Left ventricle myocardium inferior (tissue), 1 donor: ENCODE data around the gene PPFIA2. TPM values are rescaled to one million over a fixed set of nuclear protein-coding genes. Genes with fewer than 3 reads are reported as not detected.

Experiments
- DNase-seq: peaks from one replicate; pipeline ENCODE4 v3.0.0-alpha.2; 2020
- H3K27ac ChIP-seq: fragments of 200-600 bp; replicated peaks from 2 replicates; pipeline ENCODE4 v1.8.0; 2021
- H3K27me3 ChIP-seq: fragments of 200-600 bp; 2 replicates; pipeline ENCODE4 v1.8.0; 2021; ENCODE audit warnings: low read depth
- H3K36me3 ChIP-seq: fragments of 200-600 bp; 2 replicates; pipeline ENCODE4 v1.8.0; 2021
- H3K4me1 ChIP-seq: fragments of 200-600 bp; 2 replicates; pipeline ENCODE4 v1.8.0; 2021
- H3K4me3 ChIP-seq: fragments of 200-600 bp; 2 replicates; pipeline ENCODE4 v1.8.0; 2021; ENCODE audit warnings: mild to moderate bottlenecking, moderate library complexity
- H3K9me3 ChIP-seq: fragments of 200-600 bp; replicated peaks from 2 replicates; pipeline ENCODE4 v1.8.0; 2021
- CTCF ChIP-seq: fragments of 200-600 bp; IDR thresholded peaks from 2 replicates; pipeline ENCODE4 v1.8.0; 2021; ENCODE audit warnings: antibody characterized with exemption, mild to moderate bottlenecking, borderline replicate concordance
- intact Hi-C: fragments of 100-400 bp; cut with micrococcal nuclease; formaldehyde crosslinking; loops from one replicate; pipeline ENCODE4 v1.11.0; 2022
- total RNA-seq: library from RNA; stranded (reverse); fragmentation: NEBNext Ultra II Directional; extraction: Animal tissue kit (Norgen Biotek cat#: 25700); gene quantifications from one replicate; pipeline ENCODE4 v1.2.1, GENCODE V29; 2021
- donor health status: DM: no; HTN: yes; CAD: no; lungs with severe emphysema.

PPFIA2 gene
- total RNA-seq, 1 donor from 2014 or later: 0.82 TPM

DNA sequence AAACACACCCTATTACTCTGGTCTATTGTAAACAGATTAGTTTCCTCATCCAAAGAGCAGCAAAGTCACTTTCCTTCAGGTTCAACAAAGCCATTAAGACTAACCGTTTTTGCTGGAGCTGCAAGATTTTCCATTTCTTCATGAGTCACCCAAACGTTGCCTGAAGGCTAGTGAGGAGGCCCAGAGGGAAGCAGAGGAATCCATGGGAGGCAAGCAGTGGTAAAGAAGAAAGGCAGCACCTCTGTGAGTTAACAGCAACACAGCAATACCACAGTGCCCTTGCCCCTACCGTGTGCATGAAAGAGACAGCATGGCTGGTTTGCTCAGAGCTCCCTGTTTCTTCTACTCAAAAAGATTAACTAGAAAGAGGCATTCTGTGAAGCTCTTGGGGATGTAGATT lies 475.0 kb downstream of the PPFIA2 start:
- DNase-seq: no peak
- Histone ChIP-seq H3K4me3 (no peak overlapping the region), H3K27ac (no peak overlapping the region), H3K4me1 (no peaks in the 10 kb centered on the region), H3K36me3 (no peaks in the 10 kb centered on the region), H3K9me3 (no peaks in the 10 kb centered on the region), H3K27me3 (no peaks in the 10 kb centered on the region)
- intact Hi-C loops: no loop called here
- no peak for TF ChIP-seq CTCF

DNA sequence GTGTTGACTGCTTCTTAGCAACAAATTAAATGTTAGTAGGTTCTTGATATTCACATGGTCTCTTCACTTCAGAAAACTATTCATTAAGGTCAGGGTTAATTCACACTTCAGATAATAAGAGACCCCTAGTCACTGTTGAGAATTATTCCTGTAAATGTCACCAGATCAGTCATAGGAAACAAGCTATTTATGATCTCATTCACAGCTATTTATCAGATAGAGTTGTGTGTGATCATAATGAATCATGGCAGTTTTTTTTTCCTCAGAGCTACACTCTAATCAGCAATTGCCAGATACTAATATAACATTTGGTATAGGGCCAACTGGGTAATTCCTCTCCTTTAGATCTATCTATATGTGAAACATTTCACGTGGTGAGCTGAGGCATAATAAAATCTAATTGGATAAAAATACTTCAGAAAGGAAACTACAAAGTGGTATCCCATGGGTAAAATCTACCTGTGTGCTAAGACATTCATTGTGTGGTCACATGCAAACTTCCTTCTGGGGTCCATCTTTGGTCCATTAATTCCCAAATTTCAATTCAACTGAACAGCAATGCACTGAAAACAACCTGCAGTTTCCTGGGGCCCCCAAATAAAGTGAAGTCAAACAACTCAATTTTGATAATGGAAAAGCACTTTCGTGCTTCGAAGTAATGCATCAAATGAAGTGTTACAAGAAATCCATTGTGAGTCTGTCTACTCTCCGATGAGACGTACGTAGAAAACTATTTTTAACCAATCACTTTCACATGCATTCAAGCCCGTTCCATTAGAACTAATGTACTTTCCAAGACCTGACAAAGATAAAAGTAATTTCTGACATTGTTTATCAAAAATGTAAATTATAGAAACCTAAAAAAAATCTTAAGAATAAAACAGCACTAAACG lies 484.3 kb downstream of the PPFIA2 start:
- no peaks in the 10 kb centered on the region for H3K4me1 ChIP-seq
- no peak for TF ChIP-seq CTCF
- no peaks in the 10 kb centered on the region for H3K27me3 ChIP-seq
- no peak for DNase-seq
- no peak overlapping the region for H3K4me3 ChIP-seq
- no peaks in the 10 kb centered on the region for H3K9me3 ChIP-seq
- H3K36me3 ChIP-seq: no peaks in the 10 kb centered on the region
- H3K27ac ChIP-seq: no peak overlapping the region
- intact Hi-C loops: no loop called here

DNA sequence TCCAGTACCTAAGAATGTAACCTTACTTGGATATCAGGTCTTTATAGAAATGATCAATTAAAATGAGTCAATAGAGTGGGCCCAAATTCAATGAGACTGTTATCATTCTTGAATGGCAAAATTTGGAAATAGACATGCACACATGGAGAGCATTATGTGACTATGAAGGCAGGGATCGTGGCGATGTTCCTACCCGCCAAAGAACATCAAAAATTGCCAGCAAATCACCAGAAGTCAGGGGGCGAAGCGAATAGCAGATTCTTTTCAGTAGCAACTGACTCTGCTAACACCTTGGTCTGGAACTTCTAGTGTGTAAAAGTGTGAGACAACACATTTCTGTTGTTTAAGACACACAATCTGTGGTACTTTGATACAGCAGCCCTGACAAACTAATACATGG lies 488.8 kb downstream of the PPFIA2 start:
- TF ChIP-seq CTCF: no peak
- H3K9me3 ChIP-seq: no peaks in the 10 kb centered on the region
- H3K36me3 ChIP-seq: no peaks in the 10 kb centered on the region
- H3K4me3 ChIP-seq: no peak overlapping the region
- no peaks in the 10 kb centered on the region for H3K27me3 ChIP-seq
- H3K27ac ChIP-seq: no peak overlapping the region
- no peaks in the 10 kb centered on the region for H3K4me1 ChIP-seq
- no peak for DNase-seq
- intact Hi-C loops: no loop called here

GRCh38 chr12:81263072-81263471 lies 496.1 kb downstream of the PPFIA2 start:
- H3K9me3 ChIP-seq: no peaks in the 10 kb centered on the region
- intact Hi-C loops: no loop called here
- TF ChIP-seq CTCF: no peak
- no peak for DNase-seq
- H3K27ac ChIP-seq: no peak overlapping the region
- no peaks in the 10 kb centered on the region for H3K27me3 ChIP-seq
- no peaks in the 10 kb centered on the region for H3K36me3 ChIP-seq
- no peak overlapping the region for H3K4me3 ChIP-seq
- no peaks in the 10 kb centered on the region for H3K4me1 ChIP-seq

DNA sequence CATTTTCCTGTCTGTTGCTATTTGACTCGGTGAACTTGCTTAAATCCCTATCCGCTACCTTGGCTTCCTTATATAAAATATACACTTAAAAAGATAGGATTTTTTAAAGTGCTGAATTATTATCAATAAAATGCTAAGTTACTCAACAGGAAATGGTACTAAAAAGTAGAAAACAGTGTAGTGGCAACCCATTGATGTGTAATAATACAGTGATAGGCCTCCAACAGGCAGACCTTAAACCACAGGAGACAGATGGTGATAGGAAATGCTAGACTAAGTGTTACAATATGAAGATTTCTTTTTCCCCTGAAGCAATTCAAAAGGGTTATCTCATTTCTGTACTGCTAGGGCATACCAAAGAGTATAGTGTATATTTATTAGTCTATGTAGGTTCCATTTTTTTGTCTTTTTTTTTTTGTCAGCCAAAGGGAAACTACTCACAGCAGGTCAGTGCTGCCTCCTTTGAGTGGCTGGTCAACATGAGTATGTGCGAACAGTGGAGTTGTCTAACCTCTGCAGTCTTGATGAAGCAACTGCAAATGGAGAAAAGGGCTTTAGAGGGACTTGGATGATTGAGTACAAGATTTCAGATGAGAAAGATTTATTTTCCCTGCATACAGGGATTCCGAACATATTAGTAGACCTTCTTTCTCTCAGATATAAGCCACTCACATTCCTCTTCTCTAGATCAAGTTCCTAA lies 497.5 kb downstream of the PPFIA2 start:
- H3K36me3 ChIP-seq: no peaks in the 10 kb centered on the region
- intact Hi-C loops: no loop called here
- H3K27me3 ChIP-seq: no peaks in the 10 kb centered on the region
- no peak overlapping the region for H3K27ac ChIP-seq
- TF ChIP-seq CTCF: no peak
- H3K4me1 ChIP-seq: no peaks in the 10 kb centered on the region
- DNase-seq: no peak
- no peak overlapping the region for H3K4me3 ChIP-seq
- no peaks in the 10 kb centered on the region for H3K9me3 ChIP-seq
